Activated CD8-positive, alpha-beta memory T cell treated with anti-CD3 and anti-CD28 coated beads, Interleukin-2, amount 50 U/mL, for 1 hour (primary cell): Measurements from ENCODE around the gene PI4KA.
"Not testable (repeated sequence)": the region's sequence is repeated elsewhere in the genome, so short reads cannot be mapped to it uniquely, and the experiment has no call there.

Experiments used
- DNase-seq: peaks from one replicate; pipeline ENCODE4 v3.0.0-alpha.2; 2020; ENCODE audit errors: extremely low read depth

PI4KA gene

GRCh38 chr22:20847318-20847822, 11.2 kb downstream of the PI4KA start:
- no peak for DNase-seq

- DNase-seq = no peak
Observed at GRCh38 chr22:20844055-20845037, 14.3 kb downstream of the PI4KA start.

GRCh38 chr22:20843501-20843900, 15.1 kb downstream of the PI4KA start:
- DNase-seq = no peak

- no peak for DNase-seq
Observed at GRCh38 chr22:20840646-20841371, 17.8 kb downstream of the PI4KA start.

- DNase-seq = no peak
Observed at GRCh38 chr22:20839837-20840645, 18.6 kb downstream of the PI4KA start.

- not testable (repeated sequence) for DNase-seq
Observed at GRCh38 chr22:20839354-20839753, 19.3 kb downstream of the PI4KA start.

- no peak for DNase-seq
Observed at GRCh38 chr22:20836987-20837823, 21.4 kb downstream of the PI4KA start.

- no peak for DNase-seq
Observed at GRCh38 chr22:20834725-20835124, 23.9 kb downstream of the PI4KA start.

GRCh38 chr22:20834206-20834605, 24.4 kb downstream of the PI4KA start:
- no peak for DNase-seq

- no peak for DNase-seq
Observed at GRCh38 chr22:20833225-20833665, 25.4 kb downstream of the PI4KA start.

- DNase-seq = no peak
Observed at GRCh38 chr22:20829491-20830134, 29.0 kb downstream of the PI4KA start.

- DNase-seq = not testable (repeated sequence)
Observed at GRCh38 chr22:20826373-20827152, 32.0 kb downstream of the PI4KA start.

- DNase-seq = no peak
Observed at GRCh38 chr22:20825624-20826023, 33.0 kb downstream of the PI4KA start.

- not testable (repeated sequence) for DNase-seq
Observed at GRCh38 chr22:20825216-20825615, 33.4 kb downstream of the PI4KA start.

- DNase-seq = no peak
Observed at GRCh38 chr22:20823264-20823663, 35.3 kb downstream of the PI4KA start.

- DNase-seq = no peak
Observed at GRCh38 chr22:20822240-20822639, 36.4 kb downstream of the PI4KA start.

GRCh38 chr22:20821717-20822239, 36.8 kb downstream of the PI4KA start:
- not testable (repeated sequence) for DNase-seq

- DNase-seq = no peak
Observed at GRCh38 chr22:20819471-20819870, 39.1 kb downstream of the PI4KA start.

- DNase-seq = no peak
Observed at GRCh38 chr22:20818471-20818870, 40.1 kb downstream of the PI4KA start.
